GM19043 (cell line): ENCODE results near the gene FANCG.
A peak's percentile ranks its signal among the peaks of the same experiment; 100 is the strongest.

Source experiments
- ATAC-seq: cut with Tn5 transposase; IDR thresholded peaks from one replicate; pipeline ENCODE4 v1.9.1; 2021; ENCODE audit warnings: low read depth; ENCODE audit not compliant: unreplicated experiment

Gene FANCG

DNA sequence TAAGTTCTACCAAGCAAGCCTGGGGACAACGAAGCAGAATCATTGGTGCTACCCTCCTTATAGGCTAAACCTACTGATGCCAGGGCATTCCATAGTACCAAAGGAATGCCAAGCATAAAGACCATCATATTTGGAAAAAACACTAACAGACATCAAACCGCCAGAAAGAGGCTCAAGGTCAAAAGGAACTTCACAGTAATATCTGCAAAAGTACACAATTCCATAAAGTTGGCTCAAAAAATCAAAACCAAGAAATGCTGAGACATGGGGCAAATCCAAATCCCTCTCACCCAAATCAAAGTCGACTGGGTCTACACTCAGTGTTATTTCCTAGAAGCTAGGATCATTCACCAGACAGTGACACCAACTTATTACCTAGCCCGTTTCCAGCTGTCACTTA is 10.7 kb downstream of the FANCG start:
- no peak for ATAC-seq

GRCh38 chr9:35067056-35067455 is 12.7 kb downstream of the FANCG start:
- ATAC-seq = no peak

- no peak for ATAC-seq
These were observed 19.1 kb downstream of the FANCG start for GRCh38 chr9:35060548-35061207.

DNA sequence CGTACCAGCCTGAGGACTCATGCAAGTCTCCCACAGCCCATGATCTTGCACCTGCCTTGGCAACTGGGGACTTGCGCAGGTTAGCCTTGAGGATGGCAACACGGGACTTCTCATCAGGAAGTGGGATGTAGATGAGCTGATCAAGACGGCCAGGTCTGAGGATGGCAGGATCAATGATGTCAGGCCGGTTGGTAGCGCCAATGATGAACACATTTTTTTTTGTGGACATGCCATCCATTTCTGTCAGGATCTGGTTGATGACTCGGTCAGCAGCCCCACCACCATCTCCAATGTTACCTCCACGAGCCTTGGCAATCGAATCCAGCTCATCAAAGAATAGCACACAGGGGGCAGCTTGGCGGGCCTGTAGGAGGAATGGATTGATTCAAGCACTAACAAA is 20.3 kb downstream of the FANCG start:
- ATAC-seq = no peak

DNA sequence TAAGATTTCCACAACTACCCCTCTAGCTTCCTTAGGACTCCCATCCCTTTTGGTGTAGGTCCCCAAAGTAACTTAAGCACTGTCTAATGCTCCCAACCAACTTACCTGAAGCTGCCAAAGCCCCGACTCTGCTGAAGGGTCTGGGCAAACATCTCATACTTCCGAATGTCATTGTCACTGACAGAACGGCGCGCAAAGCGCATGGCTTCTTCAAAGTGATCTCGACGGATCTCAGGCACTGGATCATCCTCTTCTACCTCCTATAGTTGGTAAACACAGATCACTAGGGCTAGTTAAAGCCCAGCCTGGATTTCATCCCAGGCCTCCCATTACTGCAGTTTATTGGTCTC is 22.5 kb downstream of the FANCG start:
- no peak for ATAC-seq

DNA sequence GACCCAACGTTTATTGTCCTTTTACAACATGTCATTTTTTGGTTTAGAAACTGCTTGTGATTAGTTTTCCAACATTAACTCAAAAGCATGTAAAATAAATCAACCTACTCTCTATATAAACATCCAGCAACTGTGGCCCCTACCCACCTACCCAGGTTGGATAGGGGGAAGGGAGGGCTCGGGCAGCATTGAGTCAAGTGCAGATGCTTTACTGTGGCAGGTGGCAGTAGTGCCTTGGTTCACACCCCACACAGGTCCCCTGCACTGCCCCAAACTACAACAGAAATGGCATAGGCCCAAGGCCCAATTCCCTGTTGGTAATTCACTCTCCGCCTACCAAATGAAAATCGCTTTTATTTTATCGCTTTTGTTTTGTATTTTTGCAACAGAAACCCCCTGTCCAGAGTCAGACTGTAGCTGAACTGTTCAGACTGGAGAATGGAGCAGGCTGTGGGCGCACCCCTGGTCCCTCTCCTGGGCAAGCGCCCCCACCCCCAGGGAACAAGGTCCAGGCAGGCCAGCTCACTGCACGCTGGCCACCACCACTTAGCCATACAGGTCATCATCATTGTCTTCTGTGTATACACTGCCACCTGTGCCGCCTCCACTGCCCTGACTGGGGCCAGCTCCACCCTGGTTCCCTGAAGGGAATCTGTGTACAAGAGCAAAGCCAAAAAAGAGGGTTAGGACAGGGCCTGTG is 23.0 kb downstream of the FANCG start:
- no peak for ATAC-seq

DNA sequence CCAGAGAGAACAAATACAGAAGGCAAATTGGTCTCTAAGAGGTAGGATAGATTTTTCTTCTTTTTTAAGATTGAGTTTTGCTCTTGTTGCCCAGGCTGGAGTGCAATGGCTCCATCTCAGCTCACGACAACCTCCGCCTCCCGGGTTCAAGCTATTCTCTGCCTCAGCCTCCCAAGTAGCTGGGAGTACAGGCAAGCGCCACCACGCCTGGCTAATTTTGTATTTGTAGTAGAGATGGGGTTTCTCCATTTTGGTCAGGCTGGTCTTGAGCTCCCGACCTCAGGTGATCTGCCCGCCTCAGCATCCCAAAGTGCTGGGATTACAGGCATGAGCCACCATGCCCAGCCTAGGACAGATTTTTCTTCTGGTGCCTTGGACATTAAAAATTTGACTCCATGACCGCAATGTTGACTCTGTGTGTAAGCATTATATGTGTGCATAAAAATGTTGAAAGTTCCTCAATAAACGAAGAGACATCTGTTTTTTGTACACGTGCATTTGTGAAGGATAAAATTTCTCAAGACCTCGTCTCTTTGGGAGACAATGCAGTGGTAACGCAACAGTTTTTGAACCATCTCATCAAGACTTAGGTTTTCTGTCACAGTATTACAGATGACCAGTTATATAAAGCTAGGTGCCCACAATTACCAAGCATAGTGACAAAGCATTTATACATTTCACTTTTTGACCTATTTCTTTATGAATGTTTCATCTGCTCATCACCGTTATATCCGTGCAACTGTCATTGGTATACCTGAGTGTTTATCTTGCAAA is 24.7 kb downstream of the FANCG start:
- no peak for ATAC-seq

DNA sequence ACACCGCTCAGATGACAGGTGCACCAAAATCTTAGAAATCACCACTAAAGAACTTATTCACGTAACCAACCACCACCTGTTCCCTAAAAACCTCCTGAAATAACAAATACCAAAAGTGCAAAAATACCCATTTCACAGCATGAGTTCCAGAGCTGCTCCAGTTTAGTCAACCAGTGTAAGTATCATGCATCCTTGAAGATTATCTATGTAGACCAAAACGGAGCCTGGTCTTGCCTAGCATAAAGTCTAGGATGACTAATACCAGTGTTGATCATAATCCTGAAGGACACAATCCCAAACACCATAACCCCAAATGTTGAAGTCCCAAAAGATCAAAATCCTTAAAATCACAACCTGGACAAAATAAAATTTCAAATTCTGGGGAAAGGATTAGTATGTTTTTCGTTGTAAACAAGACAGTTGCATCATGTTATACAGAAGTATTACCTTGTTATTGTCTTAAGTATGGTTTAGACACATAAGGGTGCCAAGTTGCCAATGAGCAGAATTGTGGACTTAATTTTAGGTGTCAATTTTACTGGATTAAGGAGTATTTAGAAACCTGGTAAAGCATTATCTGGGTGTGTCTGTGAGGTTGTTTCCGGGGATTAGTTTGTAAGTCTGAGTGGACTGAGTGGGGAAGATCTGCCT is 25.4 kb downstream of the FANCG start:
- ATAC-seq = no peak

DNA sequence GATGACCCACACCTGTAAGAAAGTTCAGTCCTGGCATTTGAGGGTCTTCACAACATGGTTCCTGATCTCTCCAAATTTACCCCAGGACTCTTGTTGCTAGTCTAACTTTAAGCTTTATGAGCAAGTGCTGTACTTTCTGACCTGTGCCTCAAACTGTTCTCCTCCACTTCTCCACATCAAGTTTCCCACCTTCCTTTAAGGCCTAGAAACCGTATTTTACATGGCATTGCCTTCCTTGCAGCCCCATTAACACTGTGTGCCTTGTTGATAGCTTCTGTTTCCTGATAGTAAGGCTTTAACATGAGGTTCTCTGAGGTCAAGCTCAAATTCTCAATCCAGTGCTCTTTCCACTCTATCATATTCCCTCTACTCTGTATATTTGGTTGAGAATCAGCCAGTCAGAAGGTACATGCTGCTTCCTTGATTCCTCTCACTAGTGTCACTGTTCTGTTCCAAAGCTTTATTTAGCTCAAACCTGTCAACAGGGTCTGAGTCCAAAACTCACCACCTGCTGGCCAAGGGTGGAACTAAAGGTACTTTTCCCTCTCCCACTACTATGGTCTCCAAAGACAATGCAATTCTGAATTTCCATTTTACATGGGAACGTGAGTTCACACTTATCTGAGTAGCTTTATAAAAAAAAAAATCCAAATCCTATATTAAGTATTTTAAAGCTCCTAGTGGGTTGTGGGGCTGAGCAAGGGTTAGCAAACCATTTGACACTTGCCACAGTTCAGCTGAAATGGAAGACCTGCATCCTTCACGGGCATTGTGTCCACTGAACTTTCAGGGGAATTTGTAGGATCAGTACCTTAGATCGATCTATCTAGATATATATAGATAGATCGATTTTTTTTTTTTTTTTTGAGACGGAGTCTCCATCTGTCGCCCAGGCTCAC is 28.4 kb downstream of the FANCG start:
- ATAC-seq = no peak

DNA sequence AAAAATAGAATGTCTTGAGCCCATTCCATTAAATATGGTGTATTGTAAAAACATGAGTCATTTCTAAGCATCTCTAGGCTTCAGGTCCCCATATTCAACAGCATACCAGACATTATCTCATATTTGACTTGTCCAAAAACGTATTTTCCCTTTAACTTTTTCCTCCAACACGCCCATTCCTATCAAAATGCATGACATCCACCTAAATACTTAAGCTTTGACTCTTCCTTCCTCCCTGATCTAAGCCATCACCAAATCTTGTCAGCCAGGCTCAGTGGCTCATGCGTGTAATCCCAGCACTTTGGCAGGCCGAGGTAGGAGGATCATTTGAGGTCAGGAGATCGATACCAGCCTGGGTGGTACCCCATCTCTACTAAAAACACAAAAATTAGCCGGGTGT is 31.2 kb downstream of the FANCG start:
- ATAC-seq = no peak

GRCh38 chr9:35044071-35044470 is 35.7 kb downstream of the FANCG start:
- ATAC-seq = no peak

DNA sequence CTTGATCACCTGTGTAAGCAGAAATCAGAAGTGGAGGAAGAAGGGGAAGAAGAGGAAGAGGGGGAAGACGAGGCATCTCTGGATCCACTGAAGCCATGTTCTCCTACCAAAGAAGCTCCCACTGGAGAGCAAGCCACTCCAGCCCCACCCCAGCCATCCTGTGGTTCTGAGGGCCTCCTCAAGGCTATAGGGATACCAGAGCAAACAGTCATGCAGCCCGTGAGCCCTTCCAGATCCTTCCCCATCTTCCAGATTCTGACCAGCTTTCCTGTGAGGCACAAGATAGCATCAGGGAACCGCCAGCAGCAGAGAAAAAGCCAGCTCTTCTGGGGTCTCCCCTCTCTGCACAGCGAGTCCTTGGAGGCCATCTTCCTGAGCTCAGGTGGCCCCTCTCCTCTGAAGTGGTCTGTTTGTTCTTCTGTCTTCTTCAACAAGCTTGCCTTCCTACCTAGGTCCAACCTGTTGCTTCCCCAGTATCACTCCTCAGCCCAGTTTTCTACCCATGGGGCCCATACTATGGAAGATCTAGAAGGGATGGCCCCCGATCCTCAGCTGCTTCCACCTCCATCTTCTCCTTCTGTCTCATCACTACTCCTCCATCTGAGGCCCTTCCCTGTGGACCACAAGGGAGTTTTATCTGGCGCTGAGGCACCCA is 36.7 kb downstream of the FANCG start:
- ATAC-seq = no peak

DNA sequence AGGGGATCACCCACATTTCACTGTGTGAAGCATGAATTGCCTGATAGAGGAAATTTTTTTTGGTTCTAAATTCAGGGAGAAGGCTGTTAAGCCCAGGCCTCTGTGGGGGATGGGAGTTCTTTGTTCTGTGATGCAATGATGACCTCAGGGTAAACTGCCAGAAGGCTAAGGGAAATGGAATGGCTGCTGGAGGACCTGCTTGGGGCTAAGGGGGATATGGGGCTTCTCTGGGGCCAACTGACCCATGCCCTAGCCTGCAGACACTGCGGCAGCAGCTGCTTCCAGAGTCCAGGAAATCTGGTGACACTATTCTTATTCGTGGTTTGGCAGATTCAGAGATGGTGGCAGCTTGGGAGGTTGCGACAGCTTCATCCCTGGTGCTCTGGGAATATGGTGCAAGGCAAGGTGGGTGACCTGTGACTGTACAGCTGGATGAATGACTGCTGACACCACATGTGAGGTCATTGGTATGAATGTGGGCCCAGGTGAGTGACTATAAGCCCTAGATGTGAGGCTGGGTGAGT is 37.6 kb downstream of the FANCG start:
- no peak for ATAC-seq

DNA sequence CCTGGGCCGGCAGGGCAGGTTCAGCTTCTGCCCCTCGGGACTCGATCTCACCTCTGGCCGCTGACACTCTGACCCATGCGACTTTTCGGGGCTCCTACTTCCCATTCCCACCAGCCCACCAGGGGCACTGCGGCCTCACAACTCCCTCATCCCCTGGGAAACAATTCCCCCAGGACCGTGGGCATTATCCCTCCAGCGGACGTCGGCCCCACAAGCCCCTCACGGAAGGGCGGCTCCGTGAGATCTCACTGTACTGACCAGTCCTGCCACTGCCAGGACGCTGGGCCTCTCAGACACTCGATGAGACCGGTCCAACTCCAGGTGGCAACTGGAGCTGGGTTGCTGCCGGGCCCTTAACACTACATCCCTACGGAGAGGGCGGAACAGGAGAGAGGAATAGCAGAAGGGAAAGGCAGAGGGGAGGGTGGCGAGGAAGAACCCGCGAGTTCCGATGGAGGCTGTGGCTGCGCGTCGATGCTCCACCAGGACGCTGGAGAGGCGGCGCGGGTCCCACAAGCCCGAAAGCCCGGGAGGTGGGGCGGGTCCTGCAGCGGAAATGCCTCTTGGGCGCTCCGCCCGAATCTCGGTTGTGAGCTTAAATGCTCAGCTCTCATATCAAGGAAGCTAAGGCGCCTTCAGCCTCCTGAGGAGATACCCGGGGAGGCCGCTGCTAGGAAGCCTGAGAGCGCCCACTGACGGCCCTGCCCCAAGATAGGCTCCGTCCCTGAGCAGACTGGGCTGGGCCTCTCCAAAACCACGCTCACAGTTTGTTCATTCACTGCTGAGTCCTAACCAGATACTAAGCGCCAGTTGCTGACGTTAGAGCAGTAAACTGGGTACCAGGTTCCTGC is 43.7 kb downstream of the FANCG start:
- peak; percentile 74 for ATAC-seq

DNA sequence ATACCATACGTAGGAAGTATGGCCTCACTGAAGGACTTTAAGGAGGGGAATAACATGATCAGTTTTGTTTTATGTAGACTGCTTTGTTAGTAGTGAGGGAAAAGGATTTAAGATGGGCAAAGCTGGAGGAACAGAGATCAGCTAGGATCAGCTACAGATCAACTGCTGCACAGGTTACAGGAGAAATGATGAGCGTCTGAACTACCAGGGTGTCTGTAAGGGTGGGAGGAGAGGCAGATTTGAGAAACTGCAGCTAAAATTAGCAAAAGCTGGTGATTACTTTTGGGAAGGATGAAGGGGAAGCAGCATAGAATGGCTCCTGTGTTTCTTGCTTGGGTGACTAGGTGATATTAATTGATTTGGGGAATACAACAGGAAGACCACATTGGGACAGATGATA is 46.6 kb downstream of the FANCG start:
- no peak for ATAC-seq

GRCh38 chr9:35029852-35030251 is 49.9 kb downstream of the FANCG start:
- ATAC-seq = no peak

DNA sequence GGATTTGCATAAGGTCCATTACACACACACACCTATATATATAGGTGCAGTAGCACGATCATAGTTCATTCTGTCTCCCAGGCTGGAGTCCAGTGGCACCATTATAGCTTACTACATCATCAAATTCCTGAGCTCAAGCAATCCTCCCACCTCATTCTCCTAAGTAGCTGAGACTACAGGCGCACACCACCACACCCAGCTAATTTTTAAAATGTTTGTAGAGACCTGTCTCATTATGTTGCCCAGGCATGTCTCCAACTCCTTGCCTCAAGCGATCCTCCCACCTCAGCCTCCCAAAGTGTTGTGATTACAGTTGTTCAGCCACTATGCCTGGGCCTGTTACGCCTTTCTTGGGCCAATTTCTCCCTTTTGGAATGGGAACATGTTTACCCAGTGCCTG is 50.5 kb downstream of the FANCG start:
- no peak for ATAC-seq

DNA sequence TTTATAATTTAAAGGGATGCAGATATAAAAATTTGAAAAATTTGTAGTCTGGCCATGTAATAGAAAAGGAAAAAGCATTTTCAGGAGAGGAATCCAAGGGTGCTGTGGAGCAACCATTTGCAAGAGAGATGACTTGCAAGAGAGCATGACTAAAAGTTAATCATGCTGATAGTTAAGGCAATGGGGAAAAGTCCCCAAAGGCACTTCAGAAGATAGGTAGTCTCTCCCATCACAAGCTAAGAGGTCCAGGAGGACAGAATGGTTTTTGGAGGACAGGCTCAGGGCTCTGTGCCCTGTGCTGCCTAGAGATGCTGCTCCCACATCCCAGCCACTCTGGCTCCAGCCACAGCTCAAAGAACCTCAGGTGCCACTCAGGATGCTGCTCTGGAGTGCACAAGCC is 51.4 kb downstream of the FANCG start:
- no peak for ATAC-seq

DNA sequence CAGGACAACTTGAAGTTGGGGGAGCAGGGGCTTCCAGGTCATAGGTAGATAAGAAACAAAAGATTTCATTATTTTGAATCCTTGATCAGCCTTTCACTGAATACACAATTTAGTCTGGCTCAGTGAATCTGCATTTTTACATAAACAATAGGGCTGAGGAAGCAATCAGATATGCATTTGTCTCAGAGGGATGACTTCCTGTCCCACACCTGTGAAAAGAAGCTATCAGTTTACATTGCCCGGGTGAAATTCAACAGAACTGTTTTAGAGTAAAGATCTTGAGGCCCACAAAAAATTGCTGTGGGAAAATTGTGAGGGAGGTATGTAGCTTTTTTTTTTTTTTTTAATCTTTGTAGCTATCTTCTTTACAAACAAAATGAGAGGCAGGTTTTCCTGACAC is 51.9 kb downstream of the FANCG start:
- ATAC-seq = no peak
